AG10803 (cell line): ENCODE data around the gene TANC1.

Source experiments
- DNase-seq: peaks from one replicate; pipeline ENCODE4 v3.0.0; 2010; ENCODE audit warnings: low read depth
- H3K4me3 ChIP-seq: 2 replicates; pipeline ENCODE4 v1.5.1; 2011; ENCODE audit warnings: mild to moderate bottlenecking, low read length, control low read depth
- CTCF ChIP-seq: conservative IDR thresholded peaks from 2 replicates; pipeline ENCODE4 v1.5.1; 2011; ENCODE audit warnings: mild to moderate bottlenecking, low read length, control low read depth, inconsistent platforms

Gene TANC1

GRCh38 chr2:158928515-158928914 lies 39.9 kb upstream of the TANC1 start:
- no peak for TF ChIP-seq CTCF
- H3K4me3 ChIP-seq, result no peak overlapping the region
- no peak for DNase-seq

- no peak for TF ChIP-seq CTCF
- no peak for DNase-seq
- H3K4me3 ChIP-seq, result no peak overlapping the region
Observed at GRCh38 chr2:158928965-158929364, 39.5 kb upstream of the TANC1 start.

GRCh38 chr2:158931572-158931971 lies 36.9 kb upstream of the TANC1 start:
- H3K4me3 ChIP-seq, result no peak overlapping the region
- peak; percentile 66 for DNase-seq
- no peak for TF ChIP-seq CTCF

GRCh38 chr2:158932131-158932645 lies 36.3 kb upstream of the TANC1 start:
- H3K4me3 ChIP-seq, result no peak overlapping the region; the same call in 1 of the 2 replicates
- no peak for TF ChIP-seq CTCF
- peak; percentile 82 for DNase-seq

- no peak overlapping the region for H3K4me3 ChIP-seq
- no peak for TF ChIP-seq CTCF
- DNase-seq, result no peak
Observed at GRCh38 chr2:158934170-158934569, 34.3 kb upstream of the TANC1 start.

- H3K4me3 ChIP-seq, result no peak overlapping the region
- TF ChIP-seq CTCF, result no peak
- no peak for DNase-seq
Observed at GRCh38 chr2:158935617-158936016, 32.8 kb upstream of the TANC1 start.

- no peak for TF ChIP-seq CTCF
- peak; percentile 87 for DNase-seq
- no peak overlapping the region for H3K4me3 ChIP-seq
Observed at GRCh38 chr2:158936978-158937377, 31.5 kb upstream of the TANC1 start.
